ENCODE results near the gene GUCA1A. TPM values are rescaled to one million over a fixed set of nuclear protein-coding genes. Genes with fewer than 3 reads are reported as not detected.

Gene GUCA1A
- total RNA-seq, 1 experiment from 2014 or later = not detected

DNA sequence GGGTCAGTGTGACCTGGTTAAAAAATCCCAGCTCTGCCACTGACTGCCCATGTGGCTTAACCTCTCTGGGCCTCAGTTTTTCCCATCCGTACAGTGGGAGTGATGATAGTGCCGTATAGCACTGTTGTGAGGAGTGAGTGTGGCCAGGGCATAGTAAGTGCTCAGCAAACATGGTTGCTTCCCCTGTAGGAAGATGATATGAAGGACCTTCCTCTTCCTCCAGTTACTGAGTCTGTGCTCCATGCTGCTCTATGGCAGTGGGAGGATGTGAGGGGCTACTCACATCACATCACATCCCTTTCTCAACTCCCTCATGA is 43.8 kb upstream of the GUCA1A start:
- intact Hi-C loops (cut with micrococcal nuclease; ENCODE audit: unreplicated experiment) = no loop called here
- no peak overlapping the region for H3K4me3 ChIP-seq (ENCODE audit: low read depth, low read length)
- TF ChIP-seq, protein P1, sequence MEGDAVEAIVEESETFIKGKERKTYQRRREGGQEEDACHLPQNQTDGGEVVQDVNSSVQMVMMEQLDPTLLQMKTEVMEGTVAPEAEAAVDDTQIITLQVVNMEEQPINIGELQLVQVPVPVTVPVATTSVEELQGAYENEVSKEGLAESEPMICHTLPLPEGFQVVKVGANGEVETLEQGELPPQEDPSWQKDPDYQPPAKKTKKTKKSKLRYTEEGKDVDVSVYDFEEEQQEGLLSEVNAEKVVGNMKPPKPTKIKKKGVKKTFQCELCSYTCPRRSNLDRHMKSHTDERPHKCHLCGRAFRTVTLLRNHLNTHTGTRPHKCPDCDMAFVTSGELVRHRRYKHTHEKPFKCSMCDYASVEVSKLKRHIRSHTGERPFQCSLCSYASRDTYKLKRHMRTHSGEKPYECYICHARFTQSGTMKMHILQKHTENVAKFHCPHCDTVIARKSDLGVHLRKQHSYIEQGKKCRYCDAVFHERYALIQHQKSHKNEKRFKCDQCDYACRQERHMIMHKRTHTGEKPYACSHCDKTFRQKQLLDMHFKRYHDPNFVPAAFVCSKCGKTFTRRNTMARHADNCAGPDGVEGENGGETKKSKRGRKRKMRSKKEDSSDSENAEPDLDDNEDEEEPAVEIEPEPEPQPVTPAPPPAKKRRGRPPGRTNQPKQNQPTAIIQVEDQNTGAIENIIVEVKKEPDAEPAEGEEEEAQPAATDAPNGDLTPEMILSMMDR (IDR thresholded peaks at IDR 0.05; ENCODE audit: insufficient read depth in 1 of 2, low read depth in 1 of 2, low read length in 1 of 2, severe bottlenecking in 1 of 2, unreplicated experiment in 1 of 2) = no peak
- peaks cover 3% of the 10 kb centered on the region; the same call in 1 of the 2 replicates for H3K4me1 ChIP-seq
- BruUV-seq (replicated peaks) = no TSS peak
- CTCF ChIA-PET = no interaction called here
- peaks cover 3% of the 10 kb centered on the region for H3K36me3 ChIP-seq (ENCODE audit: control insufficient read depth, insufficient read depth, low read length)
- no peak overlapping the region for H3K4me3 Mint-ChIP-seq (ENCODE audit: unreplicated experiment)
- DNase-seq = no peak
- no peaks in the 10 kb centered on the region for H3K9me3 Mint-ChIP-seq (ENCODE audit: unreplicated experiment)
- no peaks in the 10 kb centered on the region for H3K4me1 Mint-ChIP-seq (ENCODE audit: low read depth, unreplicated experiment)
- no peak overlapping the region for H3K27ac Mint-ChIP-seq (ENCODE audit: unreplicated experiment)
- no peaks in the 10 kb centered on the region for H3K9me3 ChIP-seq
- POLR2A ChIA-PET = interaction anchor here (0.6 kb wide), 1 partner anchor 13 kb away, joined by 7 read pairs; no protein-coding TSS in a partner anchor
- H3K27me3 ChIP-seq (replicated peaks; ENCODE audit: control insufficient read depth, insufficient read depth, low read length) = no peaks in the 10 kb centered on the region
- no peaks in the 10 kb centered on the region for H3K27me3 Mint-ChIP-seq (ENCODE audit: insufficient read depth, unreplicated experiment)
- peaks cover 94% of the 10 kb centered on the region for H3K36me3 Mint-ChIP-seq (ENCODE audit: insufficient read depth, unreplicated experiment)

DNA sequence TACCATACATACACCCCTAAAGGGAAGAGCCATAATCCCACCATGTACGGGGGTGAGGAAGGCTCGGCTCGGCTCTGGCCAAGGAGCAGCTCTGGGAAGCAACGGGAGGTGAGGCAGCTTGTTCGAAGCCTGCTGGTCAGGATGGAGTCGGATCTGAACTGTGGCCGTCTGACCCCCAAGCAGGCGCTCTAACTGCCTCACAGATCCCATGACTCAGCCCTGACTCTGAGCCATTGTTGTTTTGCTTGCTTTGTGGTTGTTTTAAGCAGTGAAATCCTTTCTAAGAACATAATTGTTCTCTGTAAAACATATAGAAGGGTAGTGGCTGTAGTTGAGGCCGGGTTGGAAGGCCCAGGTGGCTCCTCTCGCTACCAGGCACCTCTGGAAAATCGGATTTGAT is 41.6 kb upstream of the GUCA1A start:
- no peak overlapping the region for H3K4me3 Mint-ChIP-seq (ENCODE audit: unreplicated experiment)
- CTCF ChIA-PET = no interaction called here

DNA sequence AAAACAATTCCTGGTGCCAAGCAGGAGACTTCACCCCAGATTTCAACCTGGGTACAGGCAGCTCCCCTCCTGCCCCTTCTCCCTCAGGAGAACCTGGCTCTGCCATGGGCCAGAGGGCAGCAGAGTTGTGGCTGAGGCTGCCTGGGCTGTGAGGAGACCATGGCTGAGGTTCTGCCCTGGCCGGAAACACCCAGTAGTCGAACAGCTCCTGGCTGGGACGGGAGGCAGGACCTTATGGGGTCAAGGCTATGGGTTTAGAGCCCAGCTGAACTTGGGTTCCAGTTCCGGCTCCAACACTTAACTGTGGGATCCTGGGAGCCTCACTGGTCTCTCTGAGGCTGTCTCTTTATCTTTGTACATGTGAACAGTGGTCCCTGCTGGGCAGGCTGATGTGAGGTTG is 39.2 kb upstream of the GUCA1A start:
- Mint-ChIP-seq H3K4me3 (ENCODE audit: unreplicated experiment) (no peak overlapping the region), H3K9me3 (ENCODE audit: unreplicated experiment) (no peaks in the 10 kb centered on the region), H3K4me1 (ENCODE audit: low read depth, unreplicated experiment) (peaks cover 17% of the 10 kb centered on the region), H3K36me3 (ENCODE audit: insufficient read depth, unreplicated experiment) (peaks cover 86% of the 10 kb centered on the region), H3K27ac (ENCODE audit: unreplicated experiment) (peak overlapping the region; percentile 7), H3K27me3 (ENCODE audit: insufficient read depth, unreplicated experiment) (no peaks in the 10 kb centered on the region)
- BruUV-seq (replicated peaks) = no TSS peak
- ChIA-PET POLR2A (no interaction called here), CTCF (interaction anchor here (0.5 kb wide), 1 partner anchor 173 kb away, joined by 3 read pairs; no protein-coding TSS in a partner anchor)
- Histone ChIP-seq H3K9me3 (no peaks in the 10 kb centered on the region), H3K27me3 (replicated peaks; ENCODE audit: control insufficient read depth, insufficient read depth, low read length) (no peaks in the 10 kb centered on the region), H3K4me3 (ENCODE audit: low read depth, low read length) (no peak overlapping the region), H3K4me1 (peaks cover 34% of the 10 kb centered on the region), H3K36me3 (ENCODE audit: control insufficient read depth, insufficient read depth, low read length) (peaks cover 3% of the 10 kb centered on the region)
- no peak for DNase-seq
- intact Hi-C loops (cut with micrococcal nuclease; ENCODE audit: unreplicated experiment) = no loop called here
- TF ChIP-seq, protein P1 (IDR thresholded peaks at IDR 0.05; ENCODE audit: insufficient read depth in 1 of 2, low read depth in 1 of 2, low read length in 1 of 2, severe bottlenecking in 1 of 2, unreplicated experiment in 1 of 2) = no peak

More for the DNA sequence above, 41.6 kb upstream of the GUCA1A start:
- Histone ChIP-seq H3K27me3 (replicated peaks; ENCODE audit: control insufficient read depth, insufficient read depth, low read length) (no peaks in the 10 kb centered on the region), H3K4me1 (peaks cover 13% of the 10 kb centered on the region), H3K36me3 (ENCODE audit: control insufficient read depth, insufficient read depth, low read length) (peaks cover 3% of the 10 kb centered on the region), H3K9me3 (no peaks in the 10 kb centered on the region), H3K4me3 (ENCODE audit: low read depth, low read length) (no peak overlapping the region)
- Mint-ChIP-seq H3K9me3 (ENCODE audit: unreplicated experiment) (no peaks in the 10 kb centered on the region), H3K36me3 (ENCODE audit: insufficient read depth, unreplicated experiment) (peaks cover 90% of the 10 kb centered on the region), H3K27ac (ENCODE audit: unreplicated experiment) (peak overlapping the region; percentile 80), H3K4me1 (ENCODE audit: low read depth, unreplicated experiment) (peaks cover 3% of the 10 kb centered on the region), H3K27me3 (ENCODE audit: insufficient read depth, unreplicated experiment) (no peaks in the 10 kb centered on the region)
- TF ChIP-seq, protein P1 (IDR thresholded peaks at IDR 0.05; ENCODE audit: insufficient read depth in 1 of 2, low read depth in 1 of 2, low read length in 1 of 2, severe bottlenecking in 1 of 2, unreplicated experiment in 1 of 2) = no peak
- POLR2A ChIA-PET = no interaction called here
- intact Hi-C loops (cut with micrococcal nuclease; ENCODE audit: unreplicated experiment) = no loop called here
- no TSS peak for BruUV-seq (replicated peaks)
- DNase-seq = no peak

All from Caco-2 (cell line).